DND-41 (cell line): Measurements from ENCODE around the gene USP8.
"Not testable (repeated sequence)": the region's sequence is repeated elsewhere in the genome, so short reads cannot be mapped to it uniquely, and the experiment has no call there.

Source experiments
- ATAC-seq: fragments of 200-7000 bp; cut with Tn5 transposase; 3 replicates; pipeline ENCODE4 v1.9.1; 2021; ENCODE audit warnings: low read depth; ENCODE audit not compliant: insufficient read depth
- DNase-seq: peaks from one replicate; pipeline ENCODE4 v3.0.0-alpha.2; 2020
- H2AFZ ChIP-seq: 2 replicates; pipeline ENCODE4 v1.6.0; 2012; ENCODE audit warnings: low read depth, low read length
- H3K27ac ChIP-seq: 2 replicates; pipeline ENCODE4 v1.5.1; 2012; ENCODE audit warnings: low read length, inconsistent platforms
- H3K27me3 ChIP-seq: fragments of 200-600 bp; sonication (generic); 2 replicates; pipeline ENCODE4 v1.6.0; 2012; ENCODE audit warnings: low read length, mild to moderate bottlenecking, inconsistent platforms; ENCODE audit not compliant: insufficient read depth, poor library complexity
- H3K36me3 ChIP-seq: 2 replicates; pipeline ENCODE4 v1.5.1; 2012; ENCODE audit warnings: low read length, inconsistent platforms; ENCODE audit not compliant: insufficient read depth
- H3K4me1 ChIP-seq: 2 replicates; pipeline ENCODE4 v1.5.1; 2012; ENCODE audit warnings: mild to moderate bottlenecking, low read length; ENCODE audit not compliant: insufficient read depth
- H3K4me2 ChIP-seq: 2 replicates; pipeline ENCODE4 v1.6.0; 2012; ENCODE audit warnings: mild to moderate bottlenecking, moderate library complexity, low read length, inconsistent platforms; ENCODE audit not compliant: insufficient read depth
- H3K4me3 ChIP-seq, 2 experiments: fragments of 200-600 bp in 1 of 2; shearing (Covaris generic) in 1 of 2; 2 replicates each; pipeline ENCODE4 v1.5.1; 2012 to 2016; ENCODE audit warnings: inconsistent platforms in 2 of 2, low read length in 2 of 2, mild to moderate bottlenecking in 2 of 2, low read depth in 1 of 2, moderate library complexity in 1 of 2
- H3K79me2 ChIP-seq: 2 replicates; pipeline ENCODE4 v1.6.0; 2012; ENCODE audit warnings: low read length, inconsistent platforms; ENCODE audit not compliant: insufficient read depth
- H3K9ac ChIP-seq: 2 replicates; pipeline ENCODE4 v1.6.0; 2012; ENCODE audit warnings: low read depth, mild to moderate bottlenecking, inconsistent platforms, low read length, moderate library complexity
- H3K9me3 ChIP-seq: 2 replicates; pipeline ENCODE4 v1.5.1; 2012; ENCODE audit warnings: low read length, moderate library complexity, mild to moderate bottlenecking, inconsistent platforms; ENCODE audit not compliant: insufficient read depth, severe bottlenecking
- H4K20me1 ChIP-seq: 2 replicates; pipeline ENCODE4 v1.6.0; 2012; ENCODE audit warnings: low read length; ENCODE audit not compliant: insufficient read depth
- EZH2 ChIP-seq: IDR thresholded peaks from 3 replicates; pipeline ENCODE4 v1.6.1; 2012; ENCODE audit warnings: borderline replicate concordance, low read depth, mild to moderate bottlenecking, moderate library complexity, low read length, inconsistent platforms; ENCODE audit not compliant: severe bottlenecking
- TF ChIP-seq, protein P1 (sequence below): IDR thresholded peaks from 2 replicates; pipeline ENCODE4 v1.5.1; 2012; ENCODE audit warnings: borderline replicate concordance, low read length, moderate library complexity, mild to moderate bottlenecking; ENCODE audit not compliant: poor library complexity, severe bottlenecking; ENCODE audit errors: extremely low read depth

The USP8 gene

GRCh38 chr15:50496692-50497091, 72.5 kb downstream of the USP8 start:
- H3K9me3 ChIP-seq: no peaks in the 10 kb centered on the region
- no peak overlapping the region for H3K4me3 ChIP-seq
- no peaks in the 10 kb centered on the region for H3K4me1 ChIP-seq
- no peak overlapping the region for H2AFZ ChIP-seq
- no peak for TF ChIP-seq EZH2
- TF ChIP-seq, protein P1, sequence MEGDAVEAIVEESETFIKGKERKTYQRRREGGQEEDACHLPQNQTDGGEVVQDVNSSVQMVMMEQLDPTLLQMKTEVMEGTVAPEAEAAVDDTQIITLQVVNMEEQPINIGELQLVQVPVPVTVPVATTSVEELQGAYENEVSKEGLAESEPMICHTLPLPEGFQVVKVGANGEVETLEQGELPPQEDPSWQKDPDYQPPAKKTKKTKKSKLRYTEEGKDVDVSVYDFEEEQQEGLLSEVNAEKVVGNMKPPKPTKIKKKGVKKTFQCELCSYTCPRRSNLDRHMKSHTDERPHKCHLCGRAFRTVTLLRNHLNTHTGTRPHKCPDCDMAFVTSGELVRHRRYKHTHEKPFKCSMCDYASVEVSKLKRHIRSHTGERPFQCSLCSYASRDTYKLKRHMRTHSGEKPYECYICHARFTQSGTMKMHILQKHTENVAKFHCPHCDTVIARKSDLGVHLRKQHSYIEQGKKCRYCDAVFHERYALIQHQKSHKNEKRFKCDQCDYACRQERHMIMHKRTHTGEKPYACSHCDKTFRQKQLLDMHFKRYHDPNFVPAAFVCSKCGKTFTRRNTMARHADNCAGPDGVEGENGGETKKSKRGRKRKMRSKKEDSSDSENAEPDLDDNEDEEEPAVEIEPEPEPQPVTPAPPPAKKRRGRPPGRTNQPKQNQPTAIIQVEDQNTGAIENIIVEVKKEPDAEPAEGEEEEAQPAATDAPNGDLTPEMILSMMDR: no peak
- no peaks in the 10 kb centered on the region for H3K27me3 ChIP-seq
- no peak for ATAC-seq
- H3K27ac ChIP-seq: no peak overlapping the region
- H3K4me2 ChIP-seq: no peak overlapping the region
- DNase-seq: no peak
- H3K36me3 ChIP-seq: peaks cover 74% of the 10 kb centered on the region
- H3K9ac ChIP-seq: no peak overlapping the region
- H4K20me1 ChIP-seq: no peaks in the 10 kb centered on the region
- no peaks in the 10 kb centered on the region for H3K79me2 ChIP-seq

DNA sequence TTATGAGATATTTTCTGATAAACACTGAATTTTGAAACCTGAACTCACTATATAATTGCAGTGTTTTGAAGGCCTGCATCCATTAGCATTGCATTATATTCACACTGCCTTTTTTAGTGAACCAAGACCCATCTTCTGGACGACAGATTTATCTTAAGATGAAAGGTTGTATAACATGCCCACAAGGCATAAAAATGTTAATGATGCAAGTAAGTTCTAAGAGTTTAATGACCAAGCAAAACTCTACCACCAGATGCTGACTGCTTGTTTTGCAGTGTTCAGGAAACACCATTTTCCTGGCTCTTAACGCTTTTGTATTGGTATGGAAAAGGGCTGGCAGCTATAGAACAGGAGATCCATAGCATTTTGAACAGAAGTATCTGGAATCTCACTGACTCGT, 76.1 kb downstream of the USP8 start:
- no peak overlapping the region for H3K4me3 ChIP-seq
- TF ChIP-seq, protein P1: no peak
- no peak for TF ChIP-seq EZH2
- no peak for DNase-seq

GRCh38 chr15:50501815-50502214, 77.6 kb downstream of the USP8 start:
- TF ChIP-seq, protein P1: no peak
- no peak for TF ChIP-seq EZH2
- H3K4me2 ChIP-seq: no peak overlapping the region

More for the DNA sequence above, 76.1 kb downstream of the USP8 start:
- Histone ChIP-seq H3K79me2 (no peaks in the 10 kb centered on the region), H3K4me1 (no peaks in the 10 kb centered on the region), H3K4me2 (no peak overlapping the region), H3K27ac (no peak overlapping the region), H4K20me1 (no peaks in the 10 kb centered on the region), H3K36me3 (peaks cover 42% of the 10 kb centered on the region), H3K9me3 (no peaks in the 10 kb centered on the region), H3K9ac (no peak overlapping the region), H3K27me3 (no peaks in the 10 kb centered on the region), H2AFZ (no peak overlapping the region)
- ATAC-seq: no peak

DNA sequence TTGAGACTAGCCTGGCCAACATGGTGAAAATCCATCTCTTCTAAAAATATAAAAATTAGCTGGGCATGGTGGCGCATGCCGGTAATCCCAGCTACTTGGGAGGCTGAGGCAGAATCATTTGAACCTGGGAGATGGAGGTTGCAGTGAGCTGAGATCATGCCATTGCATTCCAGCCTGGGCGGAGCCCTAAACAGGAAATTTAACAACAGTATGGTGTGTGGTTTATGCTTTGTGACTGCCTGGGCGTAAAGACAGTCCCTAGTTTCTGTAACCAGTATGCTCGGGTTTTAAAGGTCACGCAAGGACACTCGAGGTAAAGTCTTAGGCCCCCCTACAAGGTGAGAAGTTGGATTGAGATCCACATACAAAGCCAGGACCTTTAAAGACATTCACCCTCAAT, 78.9 kb downstream of the USP8 start:
- H3K36me3 ChIP-seq: peaks cover 33% of the 10 kb centered on the region
- H3K9me3 ChIP-seq: no peaks in the 10 kb centered on the region
- DNase-seq (no peak), ATAC-seq (no peak)
- H3K4me3 ChIP-seq: no peak overlapping the region
- no peak for TF ChIP-seq EZH2
- TF ChIP-seq, protein P1: no peak
- H3K79me2 ChIP-seq: no peaks in the 10 kb centered on the region
- no peak overlapping the region for H2AFZ ChIP-seq
- no peaks in the 10 kb centered on the region for H4K20me1 ChIP-seq
- H3K27ac ChIP-seq: no peak overlapping the region
- no peak overlapping the region for H3K4me2 ChIP-seq
- H3K4me1 ChIP-seq: no peaks in the 10 kb centered on the region
- H3K27me3 ChIP-seq: no peaks in the 10 kb centered on the region
- H3K9ac ChIP-seq: no peak overlapping the region

More at GRCh38 chr15:50501815-50502214, 77.6 kb downstream of the USP8 start:
- no peak overlapping the region for H2AFZ ChIP-seq
- DNase-seq (no peak), ATAC-seq (no peak)
- no peaks in the 10 kb centered on the region for H3K9me3 ChIP-seq
- no peak overlapping the region for H3K4me3 ChIP-seq
- peaks cover 39% of the 10 kb centered on the region for H3K36me3 ChIP-seq
- H3K27ac ChIP-seq: no peak overlapping the region
- H3K4me1 ChIP-seq: no peaks in the 10 kb centered on the region
- no peak overlapping the region for H3K9ac ChIP-seq
- no peaks in the 10 kb centered on the region for H4K20me1 ChIP-seq
- H3K79me2 ChIP-seq: no peaks in the 10 kb centered on the region
- H3K27me3 ChIP-seq: no peaks in the 10 kb centered on the region

- H3K27me3 ChIP-seq, H3K79me2 ChIP-seq, ATAC-seq, H3K27ac ChIP-seq, H3K4me1 ChIP-seq, H3K36me3 ChIP-seq, H3K4me2 ChIP-seq, H2AFZ ChIP-seq, DNase-seq, H3K4me3 ChIP-seq, H3K9me3 ChIP-seq, H4K20me1 ChIP-seq, H3K9ac ChIP-seq: not testable (repeated sequence)
Observed at GRCh38 chr15:50505656-50506055, 81.5 kb downstream of the USP8 start.
